GM19099 (cell line): ENCODE results near the gene POLR2F.

Experiments
- POLR2A ChIP-seq: IDR thresholded peaks from 3 replicates; pipeline ENCODE4 v1.6.1; 2011; ENCODE audit warnings: low read depth; ENCODE audit not compliant: insufficient read length; ENCODE audit errors: extremely low read depth

POLR2F gene

DNA sequence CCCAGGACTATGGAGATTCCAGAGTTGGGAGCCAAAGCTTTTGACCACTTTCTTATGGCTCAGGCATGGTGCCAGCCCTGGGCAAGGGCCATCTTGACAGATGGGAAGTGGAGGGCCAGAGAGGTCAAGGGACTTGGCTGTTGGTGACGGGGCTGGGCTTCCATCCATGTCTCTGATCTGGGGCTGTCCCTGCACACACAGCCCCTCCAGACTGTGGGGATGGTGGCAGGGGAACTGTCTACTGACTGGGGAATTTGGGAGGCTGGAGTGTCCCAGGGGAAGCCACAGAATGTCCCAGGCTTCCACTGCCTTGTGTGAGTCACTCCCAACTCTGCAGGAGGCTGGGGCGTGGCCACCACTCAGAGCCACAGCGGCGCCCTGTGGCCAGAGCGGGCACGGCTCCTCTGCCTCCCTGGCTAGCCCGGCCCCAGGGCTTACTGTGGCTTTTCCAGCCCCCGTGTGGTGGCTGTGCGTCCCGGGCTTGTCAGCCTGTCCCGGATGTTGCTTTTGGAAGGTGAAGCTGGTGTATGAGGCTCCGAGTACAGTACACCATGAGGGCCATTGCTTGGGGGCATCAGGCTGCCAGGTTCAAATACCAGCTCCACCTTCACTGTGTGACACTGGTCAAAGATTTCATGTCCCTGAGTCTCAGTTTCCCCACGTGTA, 19.7 kb upstream of the POLR2F start:
- no peak for TF ChIP-seq POLR2A

DNA sequence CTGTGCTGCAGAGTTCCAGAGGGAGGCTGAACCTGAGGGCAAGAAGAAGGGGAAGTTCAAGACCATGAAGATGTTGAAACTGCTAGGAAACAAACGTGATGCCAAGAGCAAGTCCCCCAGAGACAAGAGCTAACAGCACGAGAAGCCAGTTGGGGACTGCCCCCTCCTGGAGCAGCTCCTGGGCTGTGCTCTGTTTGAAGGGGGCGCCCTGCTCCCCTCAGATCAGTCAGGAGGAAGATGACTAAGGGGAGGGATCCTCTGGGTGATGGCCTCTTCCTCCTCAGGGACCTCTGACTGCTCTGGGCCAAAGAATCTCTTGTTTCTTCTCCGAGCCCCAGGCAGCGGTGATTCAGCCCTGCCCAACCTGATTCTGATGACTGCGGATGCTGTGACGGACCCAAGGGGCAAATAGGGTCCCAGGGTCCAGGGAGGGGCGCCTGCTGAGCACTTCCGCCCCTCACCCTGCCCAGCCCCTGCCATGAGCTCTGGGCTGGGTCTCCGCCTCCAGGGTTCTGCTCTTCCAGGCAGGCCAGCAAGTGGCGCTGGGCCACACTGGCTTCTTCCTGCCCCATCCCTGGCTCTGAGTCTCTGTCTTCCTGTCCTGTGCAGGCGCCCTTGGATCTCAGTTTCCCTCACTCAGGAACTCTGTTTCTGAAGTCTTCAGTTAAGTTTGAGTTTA, 12.7 kb upstream of the POLR2F start:
- no peak for TF ChIP-seq POLR2A

DNA sequence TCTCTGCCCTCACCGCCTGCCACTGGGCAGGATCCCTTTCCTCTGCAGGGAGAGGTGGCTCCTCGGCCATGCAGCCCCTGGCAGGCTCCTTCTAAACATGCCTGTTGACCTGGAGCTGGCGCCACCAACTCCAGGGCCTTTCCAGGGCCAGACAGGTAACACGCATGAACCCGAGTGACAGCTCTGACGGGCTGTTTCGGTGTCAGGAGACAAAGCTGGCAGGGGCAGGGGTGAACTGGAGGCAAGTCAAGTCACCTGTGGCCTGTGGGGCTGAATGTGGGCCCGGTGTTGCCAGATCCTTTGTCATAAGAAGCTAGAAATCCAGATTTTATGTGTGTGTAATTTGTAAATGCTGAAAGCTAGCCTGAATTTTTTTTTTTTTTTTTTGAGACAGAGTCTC, 11.4 kb upstream of the POLR2F start:
- TF ChIP-seq POLR2A = no peak

- no peak for TF ChIP-seq POLR2A
Observed at GRCh38 chr22:37943136-37943824, 10.2 kb upstream of the POLR2F start.

DNA sequence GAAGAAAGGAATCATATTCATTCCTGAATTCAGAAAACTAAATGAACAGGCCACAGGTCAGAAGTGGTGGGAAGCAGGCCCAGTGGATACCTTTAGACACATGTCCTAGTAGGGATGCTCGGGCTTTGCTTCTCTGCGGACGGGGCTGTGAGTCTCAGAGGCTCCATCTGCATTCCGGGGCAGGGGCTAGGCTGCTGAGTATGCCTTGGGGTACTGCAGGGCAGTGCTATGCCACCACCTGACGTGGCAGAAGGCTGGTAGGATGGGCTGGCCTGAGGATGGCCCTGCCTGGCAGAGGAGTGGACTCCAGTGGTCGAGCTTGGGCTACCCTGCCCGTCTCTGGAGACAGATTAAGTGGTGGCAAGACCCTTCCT, 9.7 kb upstream of the POLR2F start:
- TF ChIP-seq POLR2A = no peak

- no peak for TF ChIP-seq POLR2A
Observed at GRCh38 chr22:37951305-37951704, 2.2 kb upstream of the POLR2F start.

DNA sequence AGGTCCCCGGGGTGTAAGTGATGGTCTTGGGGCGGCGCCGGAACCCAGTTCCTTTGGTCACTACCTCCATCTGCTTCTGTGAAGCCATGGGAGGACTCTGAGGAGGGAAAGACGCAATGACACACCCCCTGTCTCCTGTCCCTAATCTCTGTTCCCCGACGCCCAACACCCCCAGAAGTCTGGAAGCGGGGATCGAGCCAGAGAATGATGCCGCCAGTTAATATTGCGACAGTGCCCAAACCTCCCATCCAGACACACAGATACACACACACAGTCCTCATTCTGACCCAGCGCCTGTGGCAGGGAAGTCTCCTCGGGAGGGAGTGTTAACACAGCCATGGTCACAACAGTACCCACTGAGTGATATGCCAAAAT, 450 bp upstream of the POLR2F start:
- TF ChIP-seq POLR2A = no peak

- no peak for TF ChIP-seq POLR2A
Observed at GRCh38 chr22:37954686-37955085, 1.2 kb downstream of the POLR2F start.

DNA sequence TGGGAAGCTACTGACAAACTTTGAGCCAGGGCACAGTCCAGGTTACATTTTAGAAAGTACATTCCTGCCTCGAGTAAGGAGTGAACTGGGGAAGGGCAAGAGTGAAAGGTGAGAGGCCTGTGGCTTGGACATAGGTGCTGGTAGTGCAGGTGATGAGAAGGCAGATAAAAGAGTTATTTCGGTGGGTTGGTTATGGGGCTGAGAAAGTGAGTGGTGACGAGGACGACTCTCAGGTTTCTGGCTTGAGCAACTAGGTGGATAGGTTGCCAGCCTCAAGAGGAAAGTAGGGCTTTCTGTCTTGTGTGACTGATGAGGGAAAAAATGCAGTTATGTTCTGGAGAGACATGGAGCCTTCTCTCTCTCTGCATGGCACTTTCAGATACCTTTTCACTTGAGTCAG, 3.7 kb downstream of the POLR2F start:
- no peak for TF ChIP-seq POLR2A

GRCh38 chr22:37959231-37959825, 5.8 kb downstream of the POLR2F start:
- no peak for TF ChIP-seq POLR2A

DNA sequence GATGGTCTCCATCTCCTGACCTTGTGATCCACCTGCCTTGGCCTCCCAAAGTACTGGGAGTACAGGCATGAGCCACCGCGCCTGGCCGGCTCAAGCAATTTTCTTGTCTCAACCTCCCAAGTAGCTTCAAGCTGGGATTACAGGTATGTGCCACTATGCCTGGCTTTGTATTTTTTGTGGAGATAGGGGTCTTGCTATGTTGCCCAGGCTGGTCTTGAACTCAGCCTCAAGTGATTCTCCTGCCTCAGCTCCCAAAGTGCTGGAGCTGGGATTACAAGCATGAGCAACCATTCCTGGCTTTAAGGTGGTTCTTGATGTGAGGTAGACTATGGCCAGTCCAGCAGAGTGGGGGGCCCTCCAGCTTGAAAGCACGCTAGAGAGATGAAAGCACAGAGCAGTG, 7.6 kb downstream of the POLR2F start:
- TF ChIP-seq POLR2A = no peak

GRCh38 chr22:37965940-37966664, 12.6 kb downstream of the POLR2F start:
- TF ChIP-seq POLR2A = no peak

GRCh38 chr22:37967147-37967546, 13.6 kb downstream of the POLR2F start:
- no peak for TF ChIP-seq POLR2A

GRCh38 chr22:37967637-37968451, 14.3 kb downstream of the POLR2F start:
- TF ChIP-seq POLR2A = no peak
